ENCODE results near the gene ZNF440. TPM values are rescaled to one million over a fixed set of nuclear protein-coding genes. Genes with fewer than 3 reads are reported as not detected.

The ZNF440 gene
- polyA plus RNA-seq, 1 of the 3 experiments (the other 2 are of a cell fraction), result 2.0 TPM

GRCh38 chr19:11868188-11868587 lies 54.1 kb downstream of the ZNF440 start:
- no peaks in the 10 kb centered on the region for H4K20me1 ChIP-seq (ENCODE audit: insufficient read depth)
- no peaks in the 10 kb centered on the region for H3K79me2 ChIP-seq (ENCODE audit: insufficient read depth)
- TF ChIP-seq MAX (IDR thresholded peaks at IDR 0.05; ENCODE audit: low read depth), result no peak
- no peak for TF ChIP-seq IRF3 (IDR thresholded peaks at IDR 0.05; ENCODE audit: low read depth, low read length)
- no peak for TF ChIP-seq USF1 (IDR thresholded peaks at IDR 0.05; ENCODE audit: borderline replicate concordance, low read depth)
- TF ChIP-seq POLR2AphosphoS5 (IDR thresholded peaks at IDR 0.05; ENCODE audit: low read depth, low read length), result no peak
- no peak for TF ChIP-seq TAF1 (IDR thresholded peaks at IDR 0.05; ENCODE audit: borderline replicate concordance, low read depth, low read length)
- no peak for TF ChIP-seq FOSL2 (IDR thresholded peaks at IDR 0.05; ENCODE audit: borderline replicate concordance, low read depth)
- TF ChIP-seq FOXJ3 (CRISPR knock-in tag; IDR thresholded peaks at IDR 0.05), result no peak
- TF ChIP-seq EP300 (IDR thresholded peaks at IDR 0.05; ENCODE audit: borderline replicate concordance in 1 of 2, low read depth in 1 of 2, low read length in 1 of 2), result no peak
- TF ChIP-seq GATA2 (CRISPR knock-in tag; IDR thresholded peaks at IDR 0.05), result no peak
- TF ChIP-seq SIN3A (IDR thresholded peaks at IDR 0.05; ENCODE audit: borderline replicate concordance, low read depth, low read length), result no peak
- no peaks in the 10 kb centered on the region for H3K27me3 ChIP-seq (ENCODE audit: insufficient read depth)
- no peak overlapping the region for H3K9ac ChIP-seq
- no peaks in the 10 kb centered on the region for H3F3A ChIP-seq (replicated peaks; ENCODE audit: insufficient read depth)
- no peaks in the 10 kb centered on the region for H3K9me2 ChIP-seq
- no peak overlapping the region; a peak in 1 of 4 replicates for H3K4me3 ChIP-seq (ENCODE audit: low read depth in 2 of 2, low read length in 1 of 2)
- 64% methylated on average over 8 of the region's 8 CpGs for WGBS (ENCODE audit: low lambda C conversion rate)
- no peaks in the 10 kb centered on the region for H3K4me1 ChIP-seq (ENCODE audit: control insufficient read depth in 1 of 2, insufficient read depth in 2 of 2, low read depth in 1 of 2, low read length in 1 of 2)
- peaks cover 14% of the 10 kb centered on the region for H3K9me3 ChIP-seq
- no peak overlapping the region for H3K4me2 ChIP-seq
- POLR2A ChIA-PET, result no interaction called here
- no peak for DNase-seq
- peaks cover 14 to 39% of the 10 kb centered on the region in 2 experiments for H3K36me3 ChIP-seq (replicated peaks in 1 of 2; ENCODE audit: control insufficient read depth in 1 of 2, insufficient read depth in 2 of 2, low read length in 1 of 2)
- H2AFZ ChIP-seq (ENCODE audit: low read depth), result no peak overlapping the region
- CTCF ChIA-PET, result no interaction called here
- no peak overlapping the region for H3K27ac ChIP-seq (ENCODE audit: low read depth in 2 of 2, low read length in 1 of 2)

GRCh38 chr19:11872624-11873023 lies 58.6 kb downstream of the ZNF440 start:
- Histone ChIP-seq H3K9ac (no peak overlapping the region), H4K20me1 (ENCODE audit: insufficient read depth) (no peaks in the 10 kb centered on the region), H3K79me2 (ENCODE audit: insufficient read depth) (no peaks in the 10 kb centered on the region), H3K4me3 (ENCODE audit: low read depth in 2 of 2, low read length in 1 of 2) (no peak overlapping the region), H3K36me3 (replicated peaks in 1 of 2; ENCODE audit: control insufficient read depth in 1 of 2, insufficient read depth in 2 of 2, low read length in 1 of 2) (peaks cover 11 to 16% of the 10 kb centered on the region in 2 experiments), H3K4me2 (no peak overlapping the region), H3K4me1 (ENCODE audit: control insufficient read depth in 1 of 2, insufficient read depth in 2 of 2, low read depth in 1 of 2, low read length in 1 of 2) (no peaks in the 10 kb centered on the region), H3K9me3 (peaks cover 8% of the 10 kb centered on the region), H3K9me2 (no peaks in the 10 kb centered on the region), H3F3A (replicated peaks; ENCODE audit: insufficient read depth) (no peaks in the 10 kb centered on the region), H2AFZ (ENCODE audit: low read depth) (no peak overlapping the region), H3K27me3 (ENCODE audit: insufficient read depth) (no peaks in the 10 kb centered on the region), H3K27ac (ENCODE audit: low read depth in 2 of 2, low read length in 1 of 2) (no peak overlapping the region)
- WGBS (ENCODE audit: low lambda C conversion rate), result 76% methylated on average over 9 of the region's 9 CpGs
- ChIA-PET POLR2A (no interaction called here), CTCF (interaction anchor here (0.5 to 1.2 kb wide), 2 partner anchors 10 to 187 kb away, joined by 3 read pairs; no protein-coding TSS in a partner anchor)
- DNase-seq, result no peak
- TF ChIP-seq GATA2 (CRISPR knock-in tag; IDR thresholded peaks at IDR 0.05) (no peak), RXRA (IDR thresholded peaks at IDR 0.05; ENCODE audit: borderline replicate concordance, low read depth) (no peak), TCF12 (IDR thresholded peaks at IDR 0.05) (no peak), YY1 (IDR thresholded peaks at IDR 0.05; ENCODE audit: low read depth) (no peak), REST (IDR thresholded peaks at IDR 0.05; ENCODE audit: low read depth, low read length) (no peak), TEAD4 (IDR thresholded peaks at IDR 0.05; ENCODE audit: borderline replicate concordance, insufficient read depth) (no peak), FOXJ3 (CRISPR knock-in tag; IDR thresholded peaks at IDR 0.05) (no peak), EZH2phosphoT487 (IDR thresholded peaks at IDR 0.05; ENCODE audit: borderline replicate concordance, low read depth) (no peak), CTCF (IDR thresholded peaks at IDR 0.05) (no peak), RCOR1 (IDR thresholded peaks at IDR 0.05; ENCODE audit: low read length) (no peak), NFIC (IDR thresholded peaks at IDR 0.05; ENCODE audit: borderline replicate concordance) (no peak), MAX (IDR thresholded peaks at IDR 0.05; ENCODE audit: low read depth) (no peak), MEF2A (IDR thresholded peaks at IDR 0.05; ENCODE audit: borderline replicate concordance, low read depth) (no peak), MXI1 (IDR thresholded peaks at IDR 0.05; ENCODE audit: low read depth, low read length) (no peak)

All from SK-N-SH (cell line).